GM21515 (cell line): ENCODE measurements around the gene CTDSPL.

Source experiments
- ATAC-seq: cut with Tn5 transposase; IDR thresholded peaks from one replicate; pipeline ENCODE4 v1.9.1; 2021; ENCODE audit not compliant: unreplicated experiment

The CTDSPL gene

GRCh38 chr3:37888421-37888820 is 26.7 kb downstream of the CTDSPL start:
- ATAC-seq, result no peak

- no peak for ATAC-seq
Measured at GRCh38 chr3:37890522-37890921, 28.8 kb downstream of the CTDSPL start.

- ATAC-seq, result no peak
Measured at GRCh38 chr3:37891227-37891626, 29.5 kb downstream of the CTDSPL start.

GRCh38 chr3:37892927-37893600 is 31.4 kb downstream of the CTDSPL start:
- ATAC-seq, result no peak

GRCh38 chr3:37896827-37897226 is 35.1 kb downstream of the CTDSPL start:
- no peak for ATAC-seq

- ATAC-seq, result no peak
Measured at GRCh38 chr3:37897763-37898162, 36.1 kb downstream of the CTDSPL start.

GRCh38 chr3:37898424-37898823 is 36.7 kb downstream of the CTDSPL start:
- no peak for ATAC-seq

- ATAC-seq, result peak; percentile 50
Measured at GRCh38 chr3:37899101-37899707, 37.5 kb downstream of the CTDSPL start.

- ATAC-seq, result no peak
Measured at GRCh38 chr3:37899711-37900306, 38.1 kb downstream of the CTDSPL start.

- no peak for ATAC-seq
Measured at GRCh38 chr3:37901721-37902120, 40.0 kb downstream of the CTDSPL start.

GRCh38 chr3:37902674-37903073 is 41.0 kb downstream of the CTDSPL start:
- no peak for ATAC-seq

- ATAC-seq, result no peak
Measured at GRCh38 chr3:37903320-37903719, 41.6 kb downstream of the CTDSPL start.

- no peak for ATAC-seq
Measured at GRCh38 chr3:37903734-37904133, 42.1 kb downstream of the CTDSPL start.

GRCh38 chr3:37904601-37905000 is 42.9 kb downstream of the CTDSPL start:
- ATAC-seq, result no peak

GRCh38 chr3:37905346-37905745 is 43.7 kb downstream of the CTDSPL start:
- ATAC-seq, result no peak

- ATAC-seq, result no peak
Measured at GRCh38 chr3:37905987-37906674, 44.5 kb downstream of the CTDSPL start.

GRCh38 chr3:37906734-37907282 is 45.1 kb downstream of the CTDSPL start:
- no peak for ATAC-seq

GRCh38 chr3:37907371-37907770 is 45.7 kb downstream of the CTDSPL start:
- no peak for ATAC-seq

GRCh38 chr3:37907906-37908305 is 46.2 kb downstream of the CTDSPL start:
- peak; percentile 97 for ATAC-seq

GRCh38 chr3:37909067-37909911 is 47.6 kb downstream of the CTDSPL start:
- ATAC-seq, result no peak
